HepG2 (cell line): ENCODE measurements around the gene ARL3. TPM values are rescaled to one million over a fixed set of nuclear protein-coding genes. Genes with fewer than 3 reads are reported as not detected.

Experiments
- ESRRA ChIP-seq: sonication (generic); formaldehyde crosslinking; IDR thresholded peaks from 2 replicates; pipeline ENCODE4 v1.5.1; 2020; ENCODE audit warnings: mild to moderate bottlenecking, low read depth, missing genetic modification reagents
- HHEX ChIP-seq: IDR thresholded peaks from 2 replicates; pipeline ENCODE4 v1.6.1; 2016; ENCODE audit warnings: control low read depth
- LCORL ChIP-seq, 2 experiments: fragments of 450-650 bp in 1 of 2; sonication (generic) in 1 of 2; formaldehyde crosslinking in 1 of 2; IDR thresholded peaks; 2 replicates each; pipeline versions ENCODE4 v1.5.0 to v1.6.1; 2017 to 2020; ENCODE audit warnings: antibody characterized with exemption in 1 of 2, missing genetic modification reagents in 1 of 2
- NONO ChIP-seq, 2 experiments: fragments of 450-650 bp in 1 of 2; sonication (generic) in 1 of 2; formaldehyde crosslinking in 1 of 2; IDR thresholded peaks in 1 of 2; conservative IDR thresholded peaks in 1 of 2; 2 replicates each; pipeline versions ENCODE4 v1.6.1 to v1.8.0; 2017 to 2022; ENCODE audit warnings: mild to moderate bottlenecking in 1 of 2, missing genetic modification reagents in 1 of 2, moderate library complexity in 1 of 2
- POLR2AphosphoS5 ChIP-seq: IDR thresholded peaks from 2 replicates; pipeline ENCODE4 v1.6.1; 2012; ENCODE audit warnings: low read depth, low read length
- SIN3A ChIP-seq: IDR thresholded peaks from 2 replicates; pipeline ENCODE4 v1.6.1; 2011; ENCODE audit warnings: low read depth, mild to moderate bottlenecking, control low read depth, low read length, borderline replicate concordance
- SRSF4 ChIP-seq: fragments of 200-400 bp; formaldehyde crosslinking; IDR thresholded peaks from one replicate; pipeline ENCODE4 v1.6.1; 2018; ENCODE audit warnings: mild to moderate bottlenecking, low read depth, low read length, moderate library complexity; ENCODE audit not compliant: poor library complexity, severe bottlenecking
- TCF7 ChIP-seq: sonication (generic); IDR thresholded peaks from 2 replicates; pipeline ENCODE4 v1.6.1; 2016; ENCODE audit warnings: antibody characterized with exemption, low read depth
- ZBTB3 ChIP-seq: sonication (generic); formaldehyde crosslinking; IDR thresholded peaks from 2 replicates; pipeline ENCODE4 v1.4.0; 2020; ENCODE audit warnings: low read depth, mild to moderate bottlenecking, moderate library complexity, missing genetic modification reagents, borderline replicate concordance
- ZKSCAN5 ChIP-seq: sonication (generic); formaldehyde crosslinking; IDR thresholded peaks from 2 replicates; pipeline ENCODE4 v1.5.1; 2020; ENCODE audit warnings: mild to moderate bottlenecking, missing genetic modification reagents
- ZMYM2 ChIP-seq: sonication (generic); formaldehyde crosslinking; IDR thresholded peaks from 2 replicates; pipeline ENCODE4 v1.8.0; 2022; ENCODE audit warnings: mild to moderate bottlenecking, missing genetic modification reagents
- ZNF720 ChIP-seq: sonication (generic); formaldehyde crosslinking; IDR thresholded peaks from 2 replicates; pipeline ENCODE4 v1.4.0; 2020; ENCODE audit warnings: missing genetic modification reagents
- ZNF75D ChIP-seq: sonication (generic); formaldehyde crosslinking; IDR thresholded peaks from 2 replicates; pipeline ENCODE4 v1.8.1; 2023; ENCODE audit warnings: missing genetic modification reagents, mild to moderate bottlenecking, borderline replicate concordance
- ZSCAN12 ChIP-seq: sonication (generic); formaldehyde crosslinking; IDR thresholded peaks from 2 replicates; pipeline ENCODE4 v1.9.0; 2021; ENCODE audit warnings: mild to moderate bottlenecking, missing genetic modification reagents
- ZXDC ChIP-seq: sonication (generic); formaldehyde crosslinking; IDR thresholded peaks from 2 replicates; pipeline ENCODE4 v1.5.0; 2020; ENCODE audit warnings: mild to moderate bottlenecking, missing genetic modification reagents
- ZZZ3 ChIP-seq: sonication (generic); formaldehyde crosslinking; IDR thresholded peaks from 2 replicates; pipeline ENCODE4 v1.4.0; 2020; ENCODE audit warnings: missing genetic modification reagents, mild to moderate bottlenecking, borderline replicate concordance
- polyA plus RNA-seq, 8 experiments: library from polyadenylated mRNA; depleted of rRNA in 3 of 8; stranded (reverse) in 7 of 8; unstranded in 1 of 8; fragments of >200 nt; fragmentation: Illumina TruSeq in 4 of 8; extraction: Trizol in 4 of 8; gene quantifications; 2 replicates each; pipeline versions ENCODE4 v1.2.1 to v1.2.3, GENCODE V29; 2011 to 2016; ENCODE audit warnings: low read depth in 4 of 8, missing spikeins in 1 of 8, mixed read lengths in 1 of 8; ENCODE audit not compliant: insufficient read depth in 1 of 8
- total RNA-seq, 5 experiments: library from RNA; depleted of rRNA; stranded (reverse); fragments of >200 nt; fragmentation: Illumina TruSeq; extraction: Trizol; gene quantifications; 2 replicates each; pipeline ENCODE4 v1.2.3, GENCODE V29; 2016; ENCODE audit warnings: low read depth in 1 of 5
- TF ChIP-seq, protein P1 (sequence below): sonication (generic); formaldehyde crosslinking; IDR thresholded peaks from 2 replicates; pipeline ENCODE4 v1.4.0; 2020; ENCODE audit warnings: missing genetic modification reagents, borderline replicate concordance
- TF ChIP-seq, protein P2 (sequence below): sonication (generic); formaldehyde crosslinking; IDR thresholded peaks from 2 replicates; pipeline ENCODE4 v1.4.0; 2020; ENCODE audit warnings: missing genetic modification reagents
- TF ChIP-seq, protein P3 (sequence below): sonication (generic); formaldehyde crosslinking; IDR thresholded peaks from 2 replicates; pipeline ENCODE4 v1.4.0; 2020; ENCODE audit warnings: missing genetic modification reagents
- TF ChIP-seq, protein P4 (sequence below): sonication (generic); formaldehyde crosslinking; IDR thresholded peaks from 2 replicates; pipeline ENCODE4 v1.8.1; 2023; ENCODE audit warnings: mild to moderate bottlenecking, missing genetic modification reagents, borderline replicate concordance

Gene ARL3
- total and polyA plus RNA-seq, 2 of the 13 experiments (the other 11 are each of a cell fraction or from before 2014, with no cell fraction given) = 5.2 to 6.6 TPM

DNA sequence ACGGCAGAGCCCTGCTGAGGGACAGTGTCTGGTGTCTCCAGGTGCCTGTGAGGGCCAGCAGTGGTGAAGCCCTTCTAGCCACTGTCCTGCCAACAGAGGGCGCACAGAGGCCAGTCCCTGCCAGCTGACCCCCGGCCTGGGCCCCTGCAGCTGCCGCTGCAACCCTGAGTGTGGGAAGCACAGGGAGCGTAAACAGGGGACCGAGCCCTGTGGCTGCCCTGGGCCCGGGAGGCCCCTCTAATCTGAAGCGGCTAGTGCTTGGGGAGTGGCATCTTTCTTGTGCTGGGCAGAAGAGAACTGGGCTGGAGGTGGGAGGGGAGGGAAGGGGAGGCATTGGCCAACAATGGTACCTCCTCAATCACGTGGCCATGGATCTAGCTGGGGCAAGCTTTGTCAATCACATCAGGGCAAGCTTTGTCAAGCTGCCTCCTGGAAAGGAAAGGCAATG, 35.3 kb downstream of the ARL3 start (continued):
- TF ChIP-seq, protein P1, sequence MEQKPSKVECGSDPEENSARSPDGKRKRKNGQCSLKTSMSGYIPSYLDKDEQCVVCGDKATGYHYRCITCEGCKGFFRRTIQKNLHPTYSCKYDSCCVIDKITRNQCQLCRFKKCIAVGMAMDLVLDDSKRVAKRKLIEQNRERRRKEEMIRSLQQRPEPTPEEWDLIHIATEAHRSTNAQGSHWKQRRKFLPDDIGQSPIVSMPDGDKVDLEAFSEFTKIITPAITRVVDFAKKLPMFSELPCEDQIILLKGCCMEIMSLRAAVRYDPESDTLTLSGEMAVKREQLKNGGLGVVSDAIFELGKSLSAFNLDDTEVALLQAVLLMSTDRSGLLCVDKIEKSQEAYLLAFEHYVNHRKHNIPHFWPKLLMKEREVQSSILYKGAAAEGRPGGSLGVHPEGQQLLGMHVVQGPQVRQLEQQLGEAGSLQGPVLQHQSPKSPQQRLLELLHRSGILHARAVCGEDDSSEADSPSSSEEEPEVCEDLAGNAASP (CRISPR knock-in tag) = 0 out of 2 replicates have a peak, but pooled peaks have one; percentile 20
- TF ChIP-seq ZNF75D (CRISPR knock-in tag) (no peak), HHEX (no peak), POLR2AphosphoS5 (no peak), ZKSCAN5 (no peak), NONO (IDR thresholded peaks at IDR 0.05) (no peak), NONO (CRISPR knock-in tag; conservative IDR thresholded peaks at IDR 0.05) (0 out of 2 replicates have a peak, but pooled peaks have one; percentile 56), SRSF4 (no peak), TCF7 (no peak), ESRRA (CRISPR knock-in tag) (no peak), ZSCAN12 (CRISPR knock-in tag) (no peak), ZMYM2 (CRISPR knock-in tag) (no peak), ZZZ3 (CRISPR knock-in tag) (no peak), LCORL (IDR thresholded peaks at IDR 0.05) (no peak), LCORL (CRISPR knock-in tag; IDR thresholded peaks at IDR 0.05) (no peak), SIN3A (no peak), ZXDC (no peak), ZNF720 (CRISPR knock-in tag) (no peak), ZBTB3 (CRISPR knock-in tag) (no peak)
- TF ChIP-seq, protein P2, sequence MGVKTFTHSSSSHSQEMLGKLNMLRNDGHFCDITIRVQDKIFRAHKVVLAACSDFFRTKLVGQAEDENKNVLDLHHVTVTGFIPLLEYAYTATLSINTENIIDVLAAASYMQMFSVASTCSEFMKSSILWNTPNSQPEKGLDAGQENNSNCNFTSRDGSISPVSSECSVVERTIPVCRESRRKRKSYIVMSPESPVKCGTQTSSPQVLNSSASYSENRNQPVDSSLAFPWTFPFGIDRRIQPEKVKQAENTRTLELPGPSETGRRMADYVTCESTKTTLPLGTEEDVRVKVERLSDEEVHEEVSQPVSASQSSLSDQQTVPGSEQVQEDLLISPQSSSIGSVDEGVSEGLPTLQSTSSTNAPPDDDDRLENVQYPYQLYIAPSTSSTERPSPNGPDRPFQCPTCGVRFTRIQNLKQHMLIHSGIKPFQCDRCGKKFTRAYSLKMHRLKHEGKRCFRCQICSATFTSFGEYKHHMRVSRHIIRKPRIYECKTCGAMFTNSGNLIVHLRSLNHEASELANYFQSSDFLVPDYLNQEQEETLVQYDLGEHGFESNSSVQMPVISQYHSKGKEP (CRISPR knock-in tag) = no peak
- TF ChIP-seq, protein P3, sequence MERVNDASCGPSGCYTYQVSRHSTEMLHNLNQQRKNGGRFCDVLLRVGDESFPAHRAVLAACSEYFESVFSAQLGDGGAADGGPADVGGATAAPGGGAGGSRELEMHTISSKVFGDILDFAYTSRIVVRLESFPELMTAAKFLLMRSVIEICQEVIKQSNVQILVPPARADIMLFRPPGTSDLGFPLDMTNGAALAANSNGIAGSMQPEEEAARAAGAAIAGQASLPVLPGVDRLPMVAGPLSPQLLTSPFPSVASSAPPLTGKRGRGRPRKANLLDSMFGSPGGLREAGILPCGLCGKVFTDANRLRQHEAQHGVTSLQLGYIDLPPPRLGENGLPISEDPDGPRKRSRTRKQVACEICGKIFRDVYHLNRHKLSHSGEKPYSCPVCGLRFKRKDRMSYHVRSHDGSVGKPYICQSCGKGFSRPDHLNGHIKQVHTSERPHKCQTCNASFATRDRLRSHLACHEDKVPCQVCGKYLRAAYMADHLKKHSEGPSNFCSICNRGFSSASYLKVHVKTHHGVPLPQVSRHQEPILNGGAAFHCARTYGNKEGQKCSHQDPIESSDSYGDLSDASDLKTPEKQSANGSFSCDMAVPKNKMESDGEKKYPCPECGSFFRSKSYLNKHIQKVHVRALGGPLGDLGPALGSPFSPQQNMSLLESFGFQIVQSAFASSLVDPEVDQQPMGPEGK (CRISPR knock-in tag) = peak; percentile 80
- TF ChIP-seq, protein P4, sequence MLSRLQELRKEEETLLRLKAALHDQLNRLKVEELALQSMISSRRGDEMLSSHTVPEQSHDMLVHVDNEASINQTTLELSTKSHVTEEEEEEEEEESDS (CRISPR knock-in tag) = no peak
